IMR-90 (cell line): ENCODE data around the gene MEF2A.

Experiments
- BHLHE40 ChIP-seq: fragments of 150-350 bp; IDR thresholded peaks from 2 replicates; pipeline ENCODE4 v1.6.1; 2016; ENCODE audit warnings: mild to moderate bottlenecking, low read depth, low read length
- CEBPB ChIP-seq: IDR thresholded peaks from 2 replicates; pipeline ENCODE4 v1.6.1; 2012; ENCODE audit warnings: low read depth, low read length, improper control_type of control experiment
- CHD1 ChIP-seq: IDR thresholded peaks from 2 replicates; pipeline ENCODE4 v1.6.1; 2012; ENCODE audit warnings: low read depth, low read length, improper control_type of control experiment
- MAFK ChIP-seq: IDR thresholded peaks from 2 replicates; pipeline ENCODE4 v1.6.1; 2012; ENCODE audit warnings: low read depth, low read length, improper control_type of control experiment
- MXI1 ChIP-seq: IDR thresholded peaks from 2 replicates; pipeline ENCODE4 v1.6.1; 2012; ENCODE audit warnings: low read depth, mild to moderate bottlenecking, low read length, moderate library complexity, borderline replicate concordance
- POLR2A ChIP-seq: IDR thresholded peaks from 2 replicates; pipeline ENCODE4 v1.6.1; 2012; ENCODE audit warnings: mild to moderate bottlenecking, low read depth, low read length
- RAD21 ChIP-seq: IDR thresholded peaks from 2 replicates; pipeline ENCODE4 v1.6.1; 2012; ENCODE audit warnings: low read length, improper control_type of control experiment
- RCOR1 ChIP-seq: IDR thresholded peaks from 2 replicates; pipeline ENCODE4 v1.6.1; 2012; ENCODE audit warnings: mild to moderate bottlenecking, low read length, improper control_type of control experiment; ENCODE audit not compliant: insufficient replicate concordance
- RFX5 ChIP-seq: IDR thresholded peaks from 2 replicates; pipeline ENCODE4 v1.8.0; 2012; ENCODE audit warnings: low read depth, mild to moderate bottlenecking, low read length, moderate library complexity
- SMC3 ChIP-seq: fragments of 150-350 bp; IDR thresholded peaks from 2 replicates; pipeline ENCODE4 v1.6.1; 2016; ENCODE audit warnings: low read depth, mild to moderate bottlenecking, antibody characterized with exemption, low read length, moderate library complexity
- TF ChIP-seq, protein P1 (sequence below): conservative IDR thresholded peaks from 2 replicates; pipeline ENCODE4 v1.5.1; 2012; ENCODE audit warnings: mild to moderate bottlenecking, low read depth, low read length, improper control_type of control experiment
- TF ChIP-seq, protein P2 (sequence below): fragments of 150-350 bp; IDR thresholded peaks from 2 replicates; pipeline ENCODE4 v1.6.1; 2017; ENCODE audit warnings: mild to moderate bottlenecking, antibody characterized with exemption, low read length, low read depth

DNA sequence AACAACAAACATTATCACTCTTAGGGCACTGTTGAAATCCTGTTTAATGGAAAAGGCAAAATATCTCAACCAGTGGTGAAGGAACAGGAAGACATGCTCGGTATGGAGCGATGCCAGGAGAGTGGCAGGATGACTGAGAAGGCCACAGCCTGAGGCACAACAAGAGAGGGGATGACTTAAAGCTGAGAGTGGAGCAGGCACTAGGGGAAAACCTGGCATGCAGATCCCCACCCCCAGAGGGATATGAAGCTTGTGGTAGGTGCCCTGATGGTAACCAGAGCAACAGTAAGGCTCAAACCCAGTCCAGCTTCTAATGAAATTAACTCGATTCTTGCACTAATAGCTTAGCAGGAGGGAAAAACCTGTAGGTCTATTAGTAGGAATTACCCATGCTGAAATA lies 127.0 kb downstream of the MEF2A start:
- TF ChIP-seq, protein P1, sequence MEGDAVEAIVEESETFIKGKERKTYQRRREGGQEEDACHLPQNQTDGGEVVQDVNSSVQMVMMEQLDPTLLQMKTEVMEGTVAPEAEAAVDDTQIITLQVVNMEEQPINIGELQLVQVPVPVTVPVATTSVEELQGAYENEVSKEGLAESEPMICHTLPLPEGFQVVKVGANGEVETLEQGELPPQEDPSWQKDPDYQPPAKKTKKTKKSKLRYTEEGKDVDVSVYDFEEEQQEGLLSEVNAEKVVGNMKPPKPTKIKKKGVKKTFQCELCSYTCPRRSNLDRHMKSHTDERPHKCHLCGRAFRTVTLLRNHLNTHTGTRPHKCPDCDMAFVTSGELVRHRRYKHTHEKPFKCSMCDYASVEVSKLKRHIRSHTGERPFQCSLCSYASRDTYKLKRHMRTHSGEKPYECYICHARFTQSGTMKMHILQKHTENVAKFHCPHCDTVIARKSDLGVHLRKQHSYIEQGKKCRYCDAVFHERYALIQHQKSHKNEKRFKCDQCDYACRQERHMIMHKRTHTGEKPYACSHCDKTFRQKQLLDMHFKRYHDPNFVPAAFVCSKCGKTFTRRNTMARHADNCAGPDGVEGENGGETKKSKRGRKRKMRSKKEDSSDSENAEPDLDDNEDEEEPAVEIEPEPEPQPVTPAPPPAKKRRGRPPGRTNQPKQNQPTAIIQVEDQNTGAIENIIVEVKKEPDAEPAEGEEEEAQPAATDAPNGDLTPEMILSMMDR = no peak
- TF ChIP-seq POLR2A (no peak), RFX5 (no peak), RAD21 (no peak), BHLHE40 (no peak), CEBPB (no peak), CHD1 (no peak), MAFK (no peak), SMC3 (no peak), RCOR1 (no peak), MXI1 (no peak)
- TF ChIP-seq, protein P2, sequence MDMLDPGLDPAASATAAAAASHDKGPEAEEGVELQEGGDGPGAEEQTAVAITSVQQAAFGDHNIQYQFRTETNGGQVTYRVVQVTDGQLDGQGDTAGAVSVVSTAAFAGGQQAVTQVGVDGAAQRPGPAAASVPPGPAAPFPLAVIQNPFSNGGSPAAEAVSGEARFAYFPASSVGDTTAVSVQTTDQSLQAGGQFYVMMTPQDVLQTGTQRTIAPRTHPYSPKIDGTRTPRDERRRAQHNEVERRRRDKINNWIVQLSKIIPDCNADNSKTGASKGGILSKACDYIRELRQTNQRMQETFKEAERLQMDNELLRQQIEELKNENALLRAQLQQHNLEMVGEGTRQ = no peak
